Keratinocyte (primary cell): Measurements from ENCODE around the gene OTOF. TPM values are rescaled to one million over a fixed set of nuclear protein-coding genes. Genes with fewer than 3 reads are reported as not detected.

ENCODE experiments used
- DNase-seq: peaks from one replicate; pipeline ENCODE4 v3.0.0-alpha.2; 2011; ENCODE audit warnings: low read depth, missing footprints, low spot score
- FAIRE-seq: peaks from 2 replicates; lab custom pipeline; 2011; peaks lifted over from hg19 to GRCh38; lab: Jason Lieb, UNC
- H2AFZ ChIP-seq: 2 replicates; pipeline ENCODE4 v1.6.0; 2012; ENCODE audit warnings: low read length, control low read depth, inconsistent platforms; ENCODE audit not compliant: control insufficient read depth
- H3K27ac ChIP-seq: 2 replicates; pipeline ENCODE4 v1.5.1; 2011; ENCODE audit warnings: low read length; ENCODE audit not compliant: control insufficient read depth, insufficient read depth
- H3K27me3 ChIP-seq: 3 replicates; pipeline ENCODE4 v1.6.0; 2011; ENCODE audit warnings: low read length; ENCODE audit not compliant: control insufficient read depth, insufficient read depth; ENCODE audit errors: extremely low read depth
- H3K36me3 ChIP-seq, 2 experiments: 2 replicates in 1 of 2; 3 replicates in 1 of 2; pipeline ENCODE4 v1.5.1; 2011; ENCODE audit warnings: low read length in 2 of 2, mild to moderate bottlenecking in 1 of 2; ENCODE audit not compliant: control insufficient read depth in 2 of 2, insufficient read depth in 2 of 2; ENCODE audit errors: extremely low read depth in 1 of 2
- H3K4me1 ChIP-seq: 3 replicates; pipeline ENCODE4 v1.5.1; 2011; ENCODE audit warnings: low read length; ENCODE audit not compliant: control insufficient read depth, insufficient read depth; ENCODE audit errors: extremely low read depth
- H3K4me2 ChIP-seq: 3 replicates; pipeline ENCODE4 v1.6.0; 2011; ENCODE audit warnings: low read depth, low read length; ENCODE audit not compliant: control insufficient read depth, insufficient read depth; ENCODE audit errors: extremely low read depth
- H3K4me3 ChIP-seq, 3 experiments: fragments of 200-600 bp in 1 of 3; sonication (generic) in 1 of 3; 2 replicates in 2 of 3; 3 replicates in 1 of 3; pipeline ENCODE4 v1.5.1; 2011 to 2016; ENCODE audit warnings: low read length in 3 of 3, mild to moderate bottlenecking in 3 of 3, control low read depth in 2 of 3, inconsistent platforms in 1 of 3, low read depth in 1 of 3, mixed read lengths in 1 of 3, mixed run types in 1 of 3, moderate library complexity in 1 of 3; ENCODE audit not compliant: control insufficient read depth in 2 of 3, insufficient read depth in 2 of 3; ENCODE audit errors: extremely low read depth in 1 of 3
- H3K79me2 ChIP-seq: 2 replicates; pipeline ENCODE4 v1.6.0; 2012; ENCODE audit warnings: low read length; ENCODE audit not compliant: control insufficient read depth, insufficient read depth
- H3K9ac ChIP-seq: 3 replicates; pipeline ENCODE4 v1.6.0; 2011; ENCODE audit warnings: low read length; ENCODE audit not compliant: control insufficient read depth, insufficient read depth; ENCODE audit errors: extremely low read depth
- H3K9me1 ChIP-seq: 3 replicates; pipeline ENCODE4 v1.6.0; 2011; ENCODE audit warnings: low read length; ENCODE audit not compliant: control insufficient read depth, insufficient read depth; ENCODE audit errors: extremely low read depth
- H3K9me3 ChIP-seq: 2 replicates; pipeline ENCODE4 v1.5.1; 2012; ENCODE audit warnings: low read depth, low read length; ENCODE audit not compliant: control insufficient read depth
- H4K20me1 ChIP-seq: 3 replicates; pipeline ENCODE4 v1.6.0; 2011; ENCODE audit warnings: low read length; ENCODE audit not compliant: control insufficient read depth, insufficient read depth; ENCODE audit errors: extremely low read depth
- CTCF ChIP-seq, 3 experiments: IDR thresholded peaks in 1 of 3; conservative IDR thresholded peaks in 1 of 3; optimal IDR thresholded peaks in 1 of 3; 2 replicates in 2 of 3; 3 replicates in 1 of 3; pipeline versions ENCODE3 to v1.5.1; 2011; ENCODE audit warnings: low read length in 3 of 3, mild to moderate bottlenecking in 3 of 3, moderate library complexity in 2 of 3, control low read depth in 1 of 3, inconsistent platforms in 1 of 3; ENCODE audit not compliant: insufficient read depth in 2 of 3; ENCODE audit errors: extremely low read depth in 1 of 3
- EZH2 ChIP-seq: IDR thresholded peaks from one replicate; pipeline ENCODE4 v1.6.1; 2012; ENCODE audit warnings: inconsistent platforms, mild to moderate bottlenecking, low read length, moderate library complexity
- dilution Hi-C: fragments of 300-500 bp; cut with MboI; formaldehyde crosslinking; loops from one replicate; pipeline ENCODE4 v1.7.0; 2020; ENCODE audit warnings: low sequenced_read_pairs; ENCODE audit not compliant: extremely low pct_ligation_motif_present
- polyA plus RNA-seq, 5 experiments: library from polyadenylated mRNA; depleted of rRNA in 3 of 5; stranded (reverse) in 3 of 5; stranded (forward) in 1 of 5; unstranded in 1 of 5; fragments of >200 nt; gene quantifications; 1 replicate in 1 of 5; 2 replicates in 3 of 5; 3 replicates in 1 of 5; pipeline versions ENCODE4 v1.2.1 to v1.2.3, GENCODE V29; 2011 to 2012; ENCODE audit warnings: missing spikeins in 2 of 5, low read depth in 1 of 5, low replicate concordance in 1 of 5

Gene OTOF
- polyA plus RNA-seq, 1 donor (not counting 4 experiments of a cell fraction or from before 2014, with no cell fraction given): not detected

DNA sequence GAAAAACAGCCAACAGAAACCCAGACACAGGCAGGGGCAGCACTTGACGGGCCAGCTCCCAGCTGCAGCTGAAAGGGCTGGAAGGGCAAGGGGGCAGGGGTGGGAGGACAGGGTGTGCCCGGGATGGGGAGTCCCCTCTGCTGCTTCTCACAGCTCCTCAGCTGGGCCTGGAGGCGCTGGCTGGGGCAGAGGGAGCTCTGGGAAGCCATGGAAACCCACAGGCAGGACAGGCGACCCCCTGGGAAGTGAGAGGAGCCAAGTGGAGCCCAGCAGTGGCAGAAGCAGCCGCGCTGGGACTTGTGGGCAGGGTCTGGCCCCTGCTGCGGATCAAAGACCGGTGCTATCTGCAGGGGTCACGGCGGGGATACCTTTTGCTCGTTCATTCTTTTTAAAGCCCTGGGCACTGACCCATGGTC lies 20.7 kb downstream of the OTOF start:
- FAIRE-seq (no peak), DNase-seq (no peak)
- H3K9me3 ChIP-seq: no peaks in the 10 kb centered on the region
- H3K79me2 ChIP-seq: no peaks in the 10 kb centered on the region
- H3K27me3 ChIP-seq: peaks cover 5% of the 10 kb centered on the region
- no peak for TF ChIP-seq CTCF (optimal IDR thresholded peaks at IDR 0.05 in 1 of 3, IDR thresholded peaks at IDR 0.05 in 1 of 3, conservative IDR thresholded peaks at IDR 0.05 in 1 of 3; ENCODE audit: extremely low read depth in 1 of 3, insufficient read depth in 2 of 3, low read length in 3 of 3)
- TF ChIP-seq EZH2: no peak
- H3K4me1 ChIP-seq: no peaks in the 10 kb centered on the region
- H3K9me1 ChIP-seq: no peaks in the 10 kb centered on the region
- no peak overlapping the region for H2AFZ ChIP-seq
- no peaks in the 10 kb centered on the region for H4K20me1 ChIP-seq
- H3K27ac ChIP-seq: no peak overlapping the region
- H3K36me3 ChIP-seq: no peaks in the 10 kb centered on the region
- no peak overlapping the region for H3K9ac ChIP-seq
- dilution Hi-C loops: no loop called here
- H3K4me2 ChIP-seq: no peak overlapping the region
- no peak overlapping the region for H3K4me3 ChIP-seq

DNA sequence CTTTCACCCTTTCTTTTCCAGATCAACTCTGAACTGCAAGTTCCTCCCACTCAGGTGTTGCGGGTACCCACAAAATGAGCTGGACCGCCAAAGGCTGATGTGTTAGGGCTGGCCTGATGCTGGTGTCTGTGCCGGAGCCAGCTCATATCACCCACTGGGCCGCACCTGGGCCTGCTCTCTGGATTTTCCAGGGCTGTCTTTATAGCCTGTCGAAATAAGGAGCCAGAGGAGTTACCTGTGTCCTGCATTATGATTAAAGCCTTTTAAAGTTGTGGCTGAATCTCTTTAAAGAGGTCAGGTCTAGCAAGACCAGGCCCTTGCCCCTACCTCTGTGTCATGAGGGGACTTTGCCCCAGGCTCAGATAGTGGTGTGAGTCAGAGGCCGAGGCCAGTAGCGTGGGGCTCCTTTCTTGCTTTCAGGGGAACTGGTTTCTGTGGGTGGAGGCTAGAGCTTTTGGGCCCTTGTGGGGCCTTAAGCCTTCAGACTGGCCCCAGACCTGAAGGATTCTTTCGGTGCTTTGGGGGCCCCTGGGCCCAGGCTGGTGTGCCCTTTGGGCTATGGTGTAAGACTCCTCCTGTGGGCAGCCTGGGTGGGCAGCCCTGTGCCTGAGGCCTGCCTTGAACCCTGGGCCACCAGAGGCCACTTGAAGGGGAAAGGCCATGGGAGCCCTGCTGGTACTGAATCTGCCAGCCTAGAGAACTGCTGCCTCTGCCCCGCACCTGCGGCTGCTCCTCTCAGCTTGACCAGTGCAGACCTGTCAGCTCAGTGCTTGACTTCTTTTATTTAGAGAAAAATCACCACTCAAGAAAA lies 21.3 kb downstream of the OTOF start:
- Histone ChIP-seq H3K36me3 (no peaks in the 10 kb centered on the region), H3K27ac (no peak overlapping the region), H3K4me3 (no peak overlapping the region), H4K20me1 (no peaks in the 10 kb centered on the region), H3K79me2 (no peaks in the 10 kb centered on the region), H3K9ac (no peak overlapping the region), H3K9me1 (no peaks in the 10 kb centered on the region), H3K27me3 (peaks cover 5% of the 10 kb centered on the region), H3K9me3 (no peaks in the 10 kb centered on the region), H3K4me1 (no peaks in the 10 kb centered on the region), H3K4me2 (no peak overlapping the region), H2AFZ (no peak overlapping the region)
- no peak for FAIRE-seq
- dilution Hi-C loops: no loop called here
- DNase-seq: no peak
- TF ChIP-seq CTCF (optimal IDR thresholded peaks at IDR 0.05 in 1 of 3, IDR thresholded peaks at IDR 0.05 in 1 of 3, conservative IDR thresholded peaks at IDR 0.05 in 1 of 3; ENCODE audit: extremely low read depth in 1 of 3, insufficient read depth in 2 of 3, low read length in 3 of 3) (no peak), EZH2 (no peak)
